ENCODE data around the gene ATP1A1.

The ATP1A1 gene

DNA sequence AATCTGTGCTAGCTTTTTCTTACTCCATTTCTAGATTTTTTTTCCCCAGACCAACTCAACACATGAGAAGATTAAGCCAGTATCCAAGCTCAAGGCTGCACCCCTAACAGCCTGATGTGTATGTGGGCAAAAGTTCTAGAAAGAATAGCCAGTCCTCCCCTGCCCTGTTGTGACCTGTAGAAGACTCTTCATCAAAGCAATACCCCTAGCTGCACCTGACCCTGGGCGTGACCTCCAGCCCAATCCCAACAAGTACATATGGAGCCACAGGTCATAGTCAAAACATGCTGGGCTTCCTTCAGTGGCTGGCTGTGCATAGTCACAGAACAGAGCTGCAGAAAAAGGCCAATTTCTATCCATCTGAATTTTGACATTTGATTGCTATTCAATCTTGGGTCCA, 72.5 kb downstream of the ATP1A1 start:
- no peak for DNase-seq

GRCh38 chr1:116446686-116447085, 73.6 kb downstream of the ATP1A1 start:
- no peak for DNase-seq

- DNase-seq = no peak
These were observed 75.8 kb downstream of the ATP1A1 start for GRCh38 chr1:116448785-116449385.

DNA sequence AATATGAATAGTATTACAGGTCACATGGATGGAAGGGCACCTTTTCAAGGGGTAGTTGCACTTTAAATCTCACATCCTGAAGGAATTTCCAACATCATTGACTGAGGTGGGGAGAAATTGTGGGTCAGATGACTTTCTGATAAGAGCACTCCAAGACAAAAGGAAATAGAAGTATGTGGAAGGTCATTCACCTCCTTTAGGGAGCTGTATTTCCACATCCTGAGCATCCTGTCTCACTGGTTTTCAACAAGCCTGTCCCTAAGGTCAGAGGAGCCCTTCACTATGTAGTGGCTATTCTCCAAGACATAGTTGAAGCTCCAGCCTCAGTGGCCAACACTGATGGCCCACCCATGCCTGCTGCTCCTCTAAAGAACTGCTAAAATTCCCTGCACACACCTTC, 76.5 kb downstream of the ATP1A1 start:
- no peak for DNase-seq

DNA sequence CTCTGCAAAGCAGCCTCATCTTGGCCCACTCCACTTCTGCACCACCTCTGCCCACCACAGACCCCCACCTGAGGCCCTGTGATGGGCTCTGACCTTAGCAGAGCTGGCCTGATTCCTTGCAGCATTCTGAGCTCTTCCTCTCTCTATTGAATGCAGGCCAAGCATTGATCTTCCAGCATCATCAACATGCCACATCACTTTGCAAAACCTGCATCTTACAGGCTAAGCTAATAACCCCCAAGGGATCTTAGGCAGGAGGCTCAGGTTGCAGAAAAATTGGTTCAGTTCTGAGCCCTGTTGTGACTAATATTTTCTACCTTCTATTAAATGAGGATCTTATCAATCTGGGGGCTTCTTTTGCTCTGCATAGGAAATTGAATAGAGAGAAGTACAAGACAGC, 78.7 kb downstream of the ATP1A1 start:
- no peak for DNase-seq

GRCh38 chr1:116453481-116453880, 80.4 kb downstream of the ATP1A1 start:
- no peak for DNase-seq

DNA sequence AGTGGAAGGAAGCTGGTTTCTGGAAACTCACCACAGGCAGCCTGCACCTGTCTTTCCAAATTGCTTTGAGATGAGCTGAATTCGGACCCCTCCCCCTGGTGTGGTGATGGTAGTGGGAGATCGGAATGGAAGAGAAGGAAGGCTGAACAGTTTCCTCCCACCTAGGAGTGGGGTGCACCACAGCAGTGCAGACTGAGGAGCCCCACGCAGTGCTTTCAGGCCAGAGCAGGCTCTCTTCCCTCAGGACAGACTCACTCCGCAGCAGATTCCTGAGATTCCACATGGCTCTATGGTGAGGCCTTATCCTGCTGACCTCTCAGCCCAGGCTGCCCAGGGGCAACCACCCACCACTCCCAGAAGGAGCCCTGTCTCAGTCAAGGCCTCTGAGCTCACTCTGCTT, 80.9 kb downstream of the ATP1A1 start:
- DNase-seq = no peak
